ENCODE data around the gene CSTF1. TPM values are rescaled to one million over a fixed set of nuclear protein-coding genes. Genes with fewer than 3 reads are reported as not detected.
A peak's percentile ranks its signal among the peaks of the same experiment; 100 is the strongest.

CSTF1 gene
- total RNA-seq, 3 donors from 2014 or later, result 42.7 to 47.3 (median 45.3) TPM

- peaks cover under 1% of the 10 kb centered on the region for H3K36me3 Mint-ChIP-seq (ENCODE audit: insufficient read depth)
- no peaks in the 10 kb centered on the region for H3K9me3 Mint-ChIP-seq
- peaks cover 68% of the 10 kb centered on the region for H3K4me1 Mint-ChIP-seq (ENCODE audit: low read depth)
- H3K27me3 Mint-ChIP-seq (ENCODE audit: low read depth), result no peaks in the 10 kb centered on the region
- DNase-seq, result no peak
- ATAC-seq, result no peak
- peak overlapping the region; percentile 6 for H3K4me3 Mint-ChIP-seq
Measured at GRCh38 chr20:56422824-56423189, 30.4 kb downstream of the CSTF1 start.

GRCh38 chr20:56423211-56423610 lies 30.8 kb downstream of the CSTF1 start:
- H3K9me3 Mint-ChIP-seq, result no peaks in the 10 kb centered on the region
- peaks cover 68% of the 10 kb centered on the region for H3K4me1 Mint-ChIP-seq (ENCODE audit: low read depth)
- H3K4me3 Mint-ChIP-seq, result no peak overlapping the region
- DNase-seq (no peak), ATAC-seq (no peak)
- no peaks in the 10 kb centered on the region for H3K36me3 Mint-ChIP-seq (ENCODE audit: insufficient read depth)
- H3K27me3 Mint-ChIP-seq (ENCODE audit: low read depth), result no peaks in the 10 kb centered on the region

- Mint-ChIP-seq H3K36me3 (ENCODE audit: insufficient read depth) (no peaks in the 10 kb centered on the region), H3K4me3 (no peak overlapping the region), H3K27me3 (ENCODE audit: low read depth) (no peaks in the 10 kb centered on the region), H3K4me1 (ENCODE audit: low read depth) (peaks cover 68% of the 10 kb centered on the region), H3K9me3 (no peaks in the 10 kb centered on the region)
- no peak for ATAC-seq
- no peak for DNase-seq
Measured at GRCh38 chr20:56423886-56424285, 31.4 kb downstream of the CSTF1 start.

GRCh38 chr20:56424931-56425330 lies 32.5 kb downstream of the CSTF1 start:
- ATAC-seq, result no peak
- Mint-ChIP-seq H3K27me3 (ENCODE audit: low read depth) (no peaks in the 10 kb centered on the region), H3K36me3 (ENCODE audit: insufficient read depth) (no peaks in the 10 kb centered on the region), H3K4me3 (no peak overlapping the region), H3K4me1 (ENCODE audit: low read depth) (peaks cover 72% of the 10 kb centered on the region), H3K9me3 (no peaks in the 10 kb centered on the region)
- no peak for DNase-seq

GRCh38 chr20:56426026-56426425 lies 33.6 kb downstream of the CSTF1 start:
- Mint-ChIP-seq H3K4me3 (no peak overlapping the region), H3K36me3 (ENCODE audit: insufficient read depth) (peaks cover 2% of the 10 kb centered on the region), H3K4me1 (ENCODE audit: low read depth) (peaks cover 72% of the 10 kb centered on the region), H3K9me3 (no peaks in the 10 kb centered on the region), H3K27me3 (ENCODE audit: low read depth) (no peaks in the 10 kb centered on the region)
- DNase-seq, result no peak
- ATAC-seq, result no peak

- H3K4me3 Mint-ChIP-seq, result no peak overlapping the region
- no peak for DNase-seq
- H3K4me1 Mint-ChIP-seq (ENCODE audit: low read depth), result peaks cover 66% of the 10 kb centered on the region
- no peaks in the 10 kb centered on the region for H3K27me3 Mint-ChIP-seq (ENCODE audit: low read depth)
- ATAC-seq, result no peak
- H3K9me3 Mint-ChIP-seq, result no peaks in the 10 kb centered on the region
- H3K36me3 Mint-ChIP-seq (ENCODE audit: insufficient read depth), result peaks cover 2% of the 10 kb centered on the region
Measured at GRCh38 chr20:56426926-56427325, 34.5 kb downstream of the CSTF1 start.

- H3K9me3 Mint-ChIP-seq, result no peaks in the 10 kb centered on the region
- no peak for DNase-seq
- ATAC-seq, result no peak
- no peaks in the 10 kb centered on the region for H3K27me3 Mint-ChIP-seq (ENCODE audit: low read depth)
- H3K4me1 Mint-ChIP-seq (ENCODE audit: low read depth), result peaks cover 60% of the 10 kb centered on the region
- H3K36me3 Mint-ChIP-seq (ENCODE audit: insufficient read depth), result peaks cover 2% of the 10 kb centered on the region
- H3K4me3 Mint-ChIP-seq, result peak overlapping the region; percentile 14
Measured at GRCh38 chr20:56427797-56428196, 35.4 kb downstream of the CSTF1 start.

- H3K4me1 Mint-ChIP-seq (ENCODE audit: low read depth), result peaks cover 61% of the 10 kb centered on the region
- H3K4me3 Mint-ChIP-seq, result peak overlapping the region; percentile 4
- no peaks in the 10 kb centered on the region for H3K27me3 Mint-ChIP-seq (ENCODE audit: low read depth)
- no peak for DNase-seq
- no peak for ATAC-seq
- peaks cover 2% of the 10 kb centered on the region for H3K36me3 Mint-ChIP-seq (ENCODE audit: insufficient read depth)
- H3K9me3 Mint-ChIP-seq, result no peaks in the 10 kb centered on the region
Measured at GRCh38 chr20:56428410-56428809, 36.0 kb downstream of the CSTF1 start.

- Mint-ChIP-seq H3K36me3 (ENCODE audit: insufficient read depth) (peaks cover 2% of the 10 kb centered on the region), H3K4me3 (peak overlapping the region; percentile 72), H3K9me3 (no peaks in the 10 kb centered on the region), H3K4me1 (ENCODE audit: low read depth) (peaks cover 66% of the 10 kb centered on the region), H3K27me3 (ENCODE audit: low read depth) (no peaks in the 10 kb centered on the region)
- ATAC-seq, result no peak
- no peak for DNase-seq
Measured at GRCh38 chr20:56428881-56429280, 36.4 kb downstream of the CSTF1 start.

- Mint-ChIP-seq H3K9me3 (no peaks in the 10 kb centered on the region), H3K36me3 (ENCODE audit: insufficient read depth) (peaks cover 2% of the 10 kb centered on the region), H3K27me3 (ENCODE audit: low read depth) (no peaks in the 10 kb centered on the region), H3K4me1 (ENCODE audit: low read depth) (peaks cover 69% of the 10 kb centered on the region), H3K4me3 (peak overlapping the region; percentile 72)
- ATAC-seq, result peak; percentile 71 to 72
- DNase-seq, result peak; percentile 52
Measured at GRCh38 chr20:56429502-56429901, 37.1 kb downstream of the CSTF1 start.

- ATAC-seq (peak in 1 of 2 donors; percentile 30), DNase-seq (no peak)
- Mint-ChIP-seq H3K4me3 (peak overlapping the region; percentile 72), H3K4me1 (ENCODE audit: low read depth) (peaks cover 66% of the 10 kb centered on the region), H3K9me3 (no peaks in the 10 kb centered on the region), H3K36me3 (ENCODE audit: insufficient read depth) (peaks cover 2% of the 10 kb centered on the region), H3K27me3 (ENCODE audit: low read depth) (no peaks in the 10 kb centered on the region)
Measured at GRCh38 chr20:56429941-56430340, 37.5 kb downstream of the CSTF1 start.

GRCh38 chr20:56430461-56430860 lies 38.0 kb downstream of the CSTF1 start:
- peaks cover 2% of the 10 kb centered on the region for H3K36me3 Mint-ChIP-seq (ENCODE audit: insufficient read depth)
- DNase-seq (no peak), ATAC-seq (no peak)
- no peaks in the 10 kb centered on the region for H3K9me3 Mint-ChIP-seq
- no peaks in the 10 kb centered on the region for H3K27me3 Mint-ChIP-seq (ENCODE audit: low read depth)
- H3K4me1 Mint-ChIP-seq (ENCODE audit: low read depth), result peaks cover 65% of the 10 kb centered on the region
- H3K4me3 Mint-ChIP-seq, result no peak overlapping the region

GRCh38 chr20:56430957-56431356 lies 38.5 kb downstream of the CSTF1 start:
- Mint-ChIP-seq H3K36me3 (ENCODE audit: insufficient read depth) (peaks cover 2% of the 10 kb centered on the region), H3K4me3 (no peak overlapping the region), H3K4me1 (ENCODE audit: low read depth) (peaks cover 62% of the 10 kb centered on the region), H3K9me3 (no peaks in the 10 kb centered on the region), H3K27me3 (ENCODE audit: low read depth) (no peaks in the 10 kb centered on the region)
- DNase-seq (no peak), ATAC-seq (no peak)

GRCh38 chr20:56431471-56431870 lies 39.0 kb downstream of the CSTF1 start:
- Mint-ChIP-seq H3K27me3 (ENCODE audit: low read depth) (no peaks in the 10 kb centered on the region), H3K36me3 (ENCODE audit: insufficient read depth) (peaks cover 2% of the 10 kb centered on the region)
- no peak for DNase-seq

GRCh38 chr20:56433221-56433879 lies 40.9 kb downstream of the CSTF1 start:
- no peaks in the 10 kb centered on the region for H3K9me3 Mint-ChIP-seq
- H3K4me1 Mint-ChIP-seq (ENCODE audit: low read depth), result peaks cover 59% of the 10 kb centered on the region

More at GRCh38 chr20:56431471-56431870, 39.0 kb downstream of the CSTF1 start:
- H3K4me1 Mint-ChIP-seq (ENCODE audit: low read depth), result peaks cover 60% of the 10 kb centered on the region
- ATAC-seq, result no peak
- no peak overlapping the region for H3K4me3 Mint-ChIP-seq
- no peaks in the 10 kb centered on the region for H3K9me3 Mint-ChIP-seq

More at GRCh38 chr20:56433221-56433879, 40.9 kb downstream of the CSTF1 start:
- DNase-seq (no peak), ATAC-seq (no peak)
- Mint-ChIP-seq H3K27me3 (ENCODE audit: low read depth) (no peaks in the 10 kb centered on the region), H3K36me3 (ENCODE audit: insufficient read depth) (peaks cover 4% of the 10 kb centered on the region), H3K4me3 (no peak overlapping the region)
